ENCODE measurements around the gene SFTA2. TPM values are rescaled to one million over a fixed set of nuclear protein-coding genes. Genes with fewer than 3 reads are reported as not detected.

Gene SFTA2
- polyA plus RNA-seq, 2 of the 4 experiments (the other 2 are of a cell fraction) = not detected

GRCh38 chr6:30944051-30944450 lies 12.1 kb upstream of the SFTA2 start (continued):
- TF ChIP-seq PBX3 (IDR thresholded peaks at IDR 0.05) (no peak), CBX8 (IDR thresholded peaks at IDR 0.05) (no peak), USF2 (IDR thresholded peaks at IDR 0.05) (no peak), FOSB (CRISPR knock-in tag; IDR thresholded peaks at IDR 0.05) (no peak), BCL3 (IDR thresholded peaks at IDR 0.05) (no peak), SREBF2 (IDR thresholded peaks at IDR 0.05) (no peak)

- FAIRE-seq (no peak), ATAC-seq (peak; percentile 95 to 97)
Observed at GRCh38 chr6:30942338-30943060, 10.5 kb upstream of the SFTA2 start.

GRCh38 chr6:30940361-30940986 lies 8.5 kb upstream of the SFTA2 start, which contains the start of gene MUCL3:
TSS of gene MUCL3 (plus strand) at chr6:30940973. CDS start at chr6:30941000, 27 bp downstream.
- FAIRE-seq (no peak), ATAC-seq (no peak), DNase-seq (ENCODE audit: low read depth in 1 of 2, low spot score in 1 of 2) (no peak)
- CTCF ChIA-PET = interaction anchor here (0.6 to 4.7 kb wide), 5 partner anchors 15 to 140 kb away, joined by 3 to 47 read pairs (median 4); partner anchors contain the start of gene VARS2
- Histone ChIP-seq H3K9me3 (no peaks in the 10 kb centered on the region), H3K4me1 (peaks cover 14% of the 10 kb centered on the region), H3K4me2 (no peak within 1 kb of the TSS), H3K4me3 (no peak within 1 kb of the TSS), H3K27ac (peak within 1 kb of the TSS; percentile 80 to 84; a peak in 4 of 6 replicates)
- POLR2A ChIA-PET = interaction anchor here (0.7 kb wide), 1 partner anchor 24 kb away, joined by 5 read pairs; no protein-coding TSS in a partner anchor
- WGBS (ENCODE audit: missing lambda C conversion rate) = 89% methylated on average over 10 of the region's 16 CpGs
- TF ChIP-seq ZC3H11A (IDR thresholded peaks at IDR 0.05) = no peak
- TF ChIP-seq EHMT2 (IDR thresholded peaks at IDR 0.05; ENCODE audit: low read depth) = no peak
- TF ChIP-seq EP300 (IDR thresholded peaks at IDR 0.05) = no peak
- no peak for TF ChIP-seq ESRRA (IDR thresholded peaks at IDR 0.05; ENCODE audit: borderline replicate concordance, low read length)
- TF ChIP-seq MAZ (IDR thresholded peaks at IDR 0.05; ENCODE audit: borderline replicate concordance, low read depth, low read length) = no peak
- no peak for TF ChIP-seq CHD2 (IDR thresholded peaks at IDR 0.05; ENCODE audit: low read length, partially characterized antibody)
- TF ChIP-seq HOXA7 (CRISPR knock-in tag; IDR thresholded peaks at IDR 0.05) = no peak
- no peak for TF ChIP-seq TFCP2L1 (CRISPR knock-in tag; IDR thresholded peaks at IDR 0.05)
- TF ChIP-seq ZNF302 (CRISPR knock-in tag; IDR thresholded peaks at IDR 0.05) = no peak
- no peak for TF ChIP-seq SREBF2 (IDR thresholded peaks at IDR 0.05)
- TF ChIP-seq CTCF (IDR thresholded peaks at IDR 0.05) = no peak
- no peak for TF ChIP-seq JUN (IDR thresholded peaks at IDR 0.05)

More at GRCh38 chr6:30942338-30943060, 10.5 kb upstream of the SFTA2 start:
- POLR2A ChIA-PET = interaction anchor here (1.1 kb wide), 1 partner anchor 36 kb away, joined by 3 read pairs; no protein-coding TSS in a partner anchor
- Histone ChIP-seq H3K4me2 (peak overlapping the region; percentile 71), H3K27ac (peak overlapping the region; percentile 80 to 84), H3K4me1 (peaks cover 14% of the 10 kb centered on the region), H3K9me3 (no peaks in the 10 kb centered on the region), H3K4me3 (peak overlapping the region; percentile 12; the same call in 1 of the 3 replicates)
- CTCF ChIA-PET = interaction anchor here (0.6 to 4.7 kb wide), 32 partner anchors 10 to 298 kb away, joined by 3 to 47 read pairs (median 4); partner anchors contain the start of genes SFTA2 and VARS2
- 16% methylated on average over 8 of the region's 15 CpGs for WGBS (ENCODE audit: missing lambda C conversion rate)
- TF ChIP-seq SMC3 (IDR thresholded peaks at IDR 0.05) (peak; percentile 63), CBX2 (IDR thresholded peaks at IDR 0.05; ENCODE audit: borderline replicate concordance, low read depth) (no peak), FOXS1 (CRISPR knock-in tag; IDR thresholded peaks at IDR 0.05) (no peak), RAD21 (conservative IDR thresholded peaks at IDR 0.05 in 1 of 2, IDR thresholded peaks at IDR 0.05 in 1 of 2) (peak; percentile 56; a peak in 4 of 5 replicates), CHD4 (IDR thresholded peaks at IDR 0.05; ENCODE audit: borderline replicate concordance) (no peak), CHD2 (IDR thresholded peaks at IDR 0.05; ENCODE audit: low read length, partially characterized antibody) (no peak), ZNF302 (CRISPR knock-in tag; IDR thresholded peaks at IDR 0.05) (no peak), HOXB13 (CRISPR knock-in tag; IDR thresholded peaks at IDR 0.05; ENCODE audit: low read depth) (no peak), TFCP2L1 (CRISPR knock-in tag; IDR thresholded peaks at IDR 0.05) (no peak), CTCF (IDR thresholded peaks at IDR 0.05) (peak; percentile 41), JUNB (IDR thresholded peaks at IDR 0.05) (no peak), FOSL2 (IDR thresholded peaks at IDR 0.05) (no peak), FOSL2 (CRISPR knock-in tag; IDR thresholded peaks at IDR 0.05) (no peak), MAX (IDR thresholded peaks at IDR 0.05) (peak; percentile 42)
- DNase-seq (ENCODE audit: low read depth in 1 of 2, low spot score in 1 of 2) = peak; percentile 85 to 87

All from A549 (cell line).